Caco-2 (cell line): ENCODE results near the gene ADGB. TPM values are rescaled to one million over a fixed set of nuclear protein-coding genes. Genes with fewer than 3 reads are reported as not detected.

ENCODE experiments used
- BruUV-seq: library from RNA; stranded (reverse); fragments of 400-500 nt; replicated peaks from 2 replicates; lab custom pipeline; 2021; lab: Mats Ljungman, UMichigan
- CTCF ChIA-PET: fragments of 300-600 bp; sonication (Branson Sonifier 250); formaldehyde crosslinking; loops from one replicate; lab custom pipeline; 2022; ENCODE audit warnings: antibody characterized with exemption; lab: Charles Lee
- POLR2A ChIA-PET: fragments of 300-600 bp; sonication (Branson Sonifier 250); formaldehyde crosslinking; loops from one replicate; lab custom pipeline; 2022; ENCODE audit warnings: antibody characterized with exemption; lab: Charles Lee
- DNase-seq, 2 experiments: peaks; one replicate each; pipeline versions ENCODE4 v3.0.0 to v3.0.0-alpha.2; 2020 to 2022
- H3K27me3 ChIP-seq: replicated peaks from 2 replicates; pipeline ENCODE4 v1.6.0; 2011; ENCODE audit warnings: low read length; ENCODE audit not compliant: control insufficient read depth, insufficient read depth
- H3K36me3 ChIP-seq: 2 replicates; pipeline ENCODE4 v1.5.1; 2011; ENCODE audit warnings: low read length; ENCODE audit not compliant: control insufficient read depth, insufficient read depth
- H3K4me1 ChIP-seq: fragments of 250-450 bp; sonication (Bioruptor Pico); 2 replicates; pipeline ENCODE4 v1.5.1; 2020; ENCODE audit warnings: mild to moderate bottlenecking
- H3K4me3 ChIP-seq: 2 replicates; pipeline ENCODE4 v1.5.1; 2011; ENCODE audit warnings: low read depth, mild to moderate bottlenecking, control low read depth, low read length
- H3K9me3 ChIP-seq: fragments of 250-450 bp; sonication (Bioruptor Pico); 2 replicates; pipeline ENCODE4 v1.5.1; 2020; ENCODE audit warnings: mild to moderate bottlenecking, moderate library complexity
- H3K27ac Mint-ChIP-seq: one replicate; pipeline ENCODE4 v1.8.0; 2022; ENCODE audit warnings: mixed read lengths; ENCODE audit not compliant: unreplicated experiment
- H3K27me3 Mint-ChIP-seq: one replicate; pipeline ENCODE4 v1.8.0; 2022; ENCODE audit warnings: mixed read lengths; ENCODE audit not compliant: insufficient read depth, unreplicated experiment
- H3K36me3 Mint-ChIP-seq: one replicate; pipeline ENCODE4 v1.8.0; 2022; ENCODE audit warnings: mild to moderate bottlenecking, mixed read lengths; ENCODE audit not compliant: insufficient read depth, unreplicated experiment
- H3K4me1 Mint-ChIP-seq: one replicate; pipeline ENCODE4 v1.8.0; 2022; ENCODE audit warnings: low read depth, mixed read lengths; ENCODE audit not compliant: unreplicated experiment
- H3K4me3 Mint-ChIP-seq: one replicate; pipeline ENCODE4 v1.8.0; 2022; ENCODE audit warnings: mild to moderate bottlenecking, moderate library complexity, mixed read lengths; ENCODE audit not compliant: unreplicated experiment
- H3K9me3 Mint-ChIP-seq: one replicate; pipeline ENCODE4 v1.8.0; 2022; ENCODE audit warnings: mixed read lengths; ENCODE audit not compliant: unreplicated experiment
- CTCF ChIP-seq, 2 experiments: fragments of 200-600 bp in 1 of 2; IDR thresholded peaks; 1 replicate in 1 of 2; 2 replicates in 1 of 2; pipeline versions ENCODE4 v1.5.1 to v1.8.0; 2011 to 2022; ENCODE audit warnings: antibody characterized with exemption in 1 of 2, control low read depth in 1 of 2, inconsistent platforms in 1 of 2, low read depth in 1 of 2, low read length in 1 of 2, mild to moderate bottlenecking in 1 of 2, moderate library complexity in 1 of 2; ENCODE audit not compliant: insufficient read depth in 1 of 2, severe bottlenecking in 1 of 2, unreplicated experiment in 1 of 2
- intact Hi-C: fragments of 100-400 bp; cut with micrococcal nuclease; formaldehyde crosslinking; loops from one replicate; pipeline ENCODE4 v1.10.0; 2022; ENCODE audit not compliant: unreplicated experiment
- total RNA-seq: library from RNA; stranded (reverse); gene quantifications from 2 replicates; pipeline ENCODE4 v1.2.3, GENCODE V29; 2022

The ADGB gene
- total RNA-seq, 1 experiment from 2014 or later: not detected

DNA sequence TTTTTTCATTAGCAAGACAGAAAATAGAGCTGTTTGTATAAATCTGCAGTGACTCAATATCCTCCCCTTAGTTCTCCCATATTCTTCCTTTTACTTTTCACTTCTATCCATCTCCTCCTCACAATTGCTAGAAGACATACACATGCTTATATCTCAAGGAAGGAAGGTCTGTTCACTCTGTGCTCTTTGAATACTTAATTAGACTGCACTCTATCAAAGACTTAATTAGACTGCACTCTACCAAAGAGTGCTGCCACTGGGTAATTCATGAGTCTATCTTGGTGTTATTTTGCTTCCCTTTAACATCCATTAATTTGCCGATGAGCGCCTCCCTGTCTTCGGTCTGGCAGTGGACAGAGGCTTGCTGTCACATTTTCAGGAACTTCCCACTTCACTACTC is 241.9 kb downstream of the ADGB start:
- no peak overlapping the region for H3K27ac Mint-ChIP-seq
- Histone ChIP-seq H3K4me3 (no peak overlapping the region), H3K27me3 (no peaks in the 10 kb centered on the region), H3K36me3 (no peaks in the 10 kb centered on the region), H3K4me1 (no peaks in the 10 kb centered on the region), H3K9me3 (no peaks in the 10 kb centered on the region)
- TF ChIP-seq CTCF (IDR thresholded peaks at IDR 0.05; ENCODE audit: insufficient read depth in 1 of 2, low read depth in 1 of 2, low read length in 1 of 2, severe bottlenecking in 1 of 2, unreplicated experiment in 1 of 2): no peak
- no peak overlapping the region for H3K4me3 Mint-ChIP-seq
- intact Hi-C loops: no loop called here
- no peak for DNase-seq
- ChIA-PET POLR2A (no interaction called here), CTCF (no interaction called here)
- H3K4me1 Mint-ChIP-seq: no peaks in the 10 kb centered on the region
- H3K36me3 Mint-ChIP-seq: no peaks in the 10 kb centered on the region
- BruUV-seq: no TSS peak
- H3K9me3 Mint-ChIP-seq: peaks cover 9% of the 10 kb centered on the region
- H3K27me3 Mint-ChIP-seq: peaks cover 18% of the 10 kb centered on the region

GRCh38 chr6:146847426-146847825 is 248.7 kb downstream of the ADGB start:
- peaks cover 9% of the 10 kb centered on the region for H3K9me3 Mint-ChIP-seq
- no peak for DNase-seq
- no peak overlapping the region for H3K27ac Mint-ChIP-seq
- Histone ChIP-seq H3K4me1 (no peaks in the 10 kb centered on the region), H3K36me3 (no peaks in the 10 kb centered on the region), H3K27me3 (no peaks in the 10 kb centered on the region), H3K9me3 (no peaks in the 10 kb centered on the region), H3K4me3 (no peak overlapping the region)
- intact Hi-C loops: no loop called here
- ChIA-PET POLR2A (no interaction called here), CTCF (no interaction called here)
- BruUV-seq: no TSS peak
- no peaks in the 10 kb centered on the region for H3K4me1 Mint-ChIP-seq
- H3K4me3 Mint-ChIP-seq: no peak overlapping the region
- H3K27me3 Mint-ChIP-seq: peaks cover 5% of the 10 kb centered on the region
- TF ChIP-seq CTCF (IDR thresholded peaks at IDR 0.05; ENCODE audit: insufficient read depth in 1 of 2, low read depth in 1 of 2, low read length in 1 of 2, severe bottlenecking in 1 of 2, unreplicated experiment in 1 of 2): no peak
- H3K36me3 Mint-ChIP-seq: no peaks in the 10 kb centered on the region

DNA sequence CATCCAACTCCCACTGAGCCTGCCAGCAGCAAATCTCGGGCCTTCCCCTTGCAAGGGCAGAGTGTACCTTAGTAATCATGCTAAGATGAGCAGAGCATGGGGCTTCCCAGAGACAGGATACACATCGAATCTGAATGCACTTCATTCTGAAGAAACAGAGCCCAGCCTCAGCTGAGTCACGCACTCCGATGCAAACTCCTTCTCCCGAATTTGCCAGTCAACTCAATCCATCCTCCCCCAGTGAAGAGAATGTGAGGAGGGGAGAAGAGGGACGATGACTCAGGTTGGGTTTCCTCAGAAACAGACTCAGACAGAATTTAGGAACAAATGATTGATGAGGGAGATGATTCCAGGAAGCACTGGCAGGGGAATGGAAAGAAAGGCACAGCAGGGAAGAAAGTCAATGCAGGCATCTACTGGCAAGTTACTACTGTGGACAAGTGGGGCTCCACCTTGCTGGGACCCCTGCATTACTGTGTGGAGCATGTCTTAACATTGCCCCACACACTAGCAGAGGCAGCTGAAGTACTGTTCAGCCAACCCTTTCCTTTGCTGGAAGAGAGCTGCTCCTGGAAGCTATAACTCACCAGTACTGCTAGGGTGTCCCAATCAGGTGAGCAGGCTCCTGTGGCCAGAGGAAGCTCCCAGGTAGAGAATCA is 251.6 kb downstream of the ADGB start:
- TF ChIP-seq CTCF (IDR thresholded peaks at IDR 0.05; ENCODE audit: insufficient read depth in 1 of 2, low read depth in 1 of 2, low read length in 1 of 2, severe bottlenecking in 1 of 2, unreplicated experiment in 1 of 2): no peak
- Mint-ChIP-seq H3K4me1 (no peaks in the 10 kb centered on the region), H3K9me3 (no peaks in the 10 kb centered on the region), H3K36me3 (no peaks in the 10 kb centered on the region), H3K4me3 (no peak overlapping the region), H3K27ac (no peak overlapping the region), H3K27me3 (peaks cover 8% of the 10 kb centered on the region)
- CTCF ChIA-PET: no interaction called here
- POLR2A ChIA-PET: no interaction called here
- Histone ChIP-seq H3K9me3 (no peaks in the 10 kb centered on the region), H3K4me3 (no peak overlapping the region), H3K4me1 (no peaks in the 10 kb centered on the region), H3K27me3 (no peaks in the 10 kb centered on the region), H3K36me3 (no peaks in the 10 kb centered on the region)
- intact Hi-C loops: loop anchor here (10.0 kb wide), 1 partner anchor 494 kb away; no protein-coding TSS in a partner anchor
- no peak for DNase-seq
- BruUV-seq: no TSS peak
